Ammon's horn (tissue), 1 donor: ENCODE results near the gene PRKAR1B.
"Not testable (repeated sequence)": the region's sequence is repeated elsewhere in the genome, so short reads cannot be mapped to it uniquely, and the experiment has no call there.

Experiments
- DNase-seq: peaks from one replicate; pipeline ENCODE4 v3.0.0-alpha.2; 2016; ENCODE audit warnings: low spot score

Gene PRKAR1B

GRCh38 chr7:553636-554111 is 173.4 kb downstream of the PRKAR1B start:
- no peak for DNase-seq

GRCh38 chr7:552868-553635 is 174.0 kb downstream of the PRKAR1B start:
- no peak for DNase-seq

- not testable (repeated sequence) for DNase-seq
These were observed 174.8 kb downstream of the PRKAR1B start for GRCh38 chr7:552151-552867.

DNA sequence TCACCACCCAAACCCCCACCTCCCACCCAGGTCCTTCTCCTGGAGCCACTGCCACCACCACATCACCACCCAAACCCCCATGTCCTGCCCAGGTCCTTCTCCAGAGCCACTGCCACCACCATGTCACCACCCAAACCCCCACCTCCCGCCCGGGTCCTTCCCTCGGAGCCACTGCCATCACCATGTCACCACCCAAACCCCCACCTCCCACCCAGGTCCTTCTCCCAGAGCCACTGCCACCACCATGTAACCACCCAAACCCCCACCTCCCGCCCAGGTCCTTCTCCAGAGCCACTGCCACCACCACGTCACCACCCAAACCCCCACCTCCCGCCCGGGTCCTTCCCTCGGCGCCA is 175.5 kb downstream of the PRKAR1B start:
- DNase-seq = not testable (repeated sequence)

DNA sequence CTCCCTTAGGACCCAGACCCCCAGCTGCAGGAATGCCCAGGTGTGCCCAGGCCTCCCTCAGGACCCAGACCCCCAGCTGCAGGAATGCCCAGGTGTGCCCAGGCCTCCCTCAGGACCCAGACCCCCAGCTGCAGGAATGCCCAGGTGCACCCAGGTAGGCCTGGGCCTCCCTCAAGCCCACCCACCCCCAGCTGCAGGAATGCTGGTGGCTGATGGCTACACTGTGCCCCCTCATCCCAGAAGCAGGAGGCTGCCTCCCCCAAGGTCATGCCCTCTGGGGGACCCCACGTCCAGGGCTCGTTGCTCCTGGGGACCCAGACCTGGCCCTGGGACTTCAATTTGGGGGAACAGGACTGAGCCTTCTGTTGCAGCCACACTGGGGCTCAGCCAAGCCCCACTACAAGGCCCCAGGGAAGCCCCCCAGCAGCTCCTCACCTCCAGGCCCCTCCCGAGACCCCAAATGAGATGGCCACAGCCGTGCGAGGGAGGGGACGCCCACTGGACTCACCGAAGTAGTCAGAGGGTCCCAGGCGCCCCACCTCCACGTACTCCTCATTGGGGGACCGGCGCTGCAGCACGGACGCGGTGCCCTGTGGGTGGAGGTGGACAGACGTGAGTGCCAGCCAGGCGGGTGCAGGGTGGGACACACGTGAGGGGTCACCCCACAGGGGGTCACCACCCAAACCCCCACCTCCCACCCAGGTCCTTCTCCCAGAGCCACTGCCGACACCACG is 176.0 kb downstream of the PRKAR1B start:
- no peak for DNase-seq

DNA sequence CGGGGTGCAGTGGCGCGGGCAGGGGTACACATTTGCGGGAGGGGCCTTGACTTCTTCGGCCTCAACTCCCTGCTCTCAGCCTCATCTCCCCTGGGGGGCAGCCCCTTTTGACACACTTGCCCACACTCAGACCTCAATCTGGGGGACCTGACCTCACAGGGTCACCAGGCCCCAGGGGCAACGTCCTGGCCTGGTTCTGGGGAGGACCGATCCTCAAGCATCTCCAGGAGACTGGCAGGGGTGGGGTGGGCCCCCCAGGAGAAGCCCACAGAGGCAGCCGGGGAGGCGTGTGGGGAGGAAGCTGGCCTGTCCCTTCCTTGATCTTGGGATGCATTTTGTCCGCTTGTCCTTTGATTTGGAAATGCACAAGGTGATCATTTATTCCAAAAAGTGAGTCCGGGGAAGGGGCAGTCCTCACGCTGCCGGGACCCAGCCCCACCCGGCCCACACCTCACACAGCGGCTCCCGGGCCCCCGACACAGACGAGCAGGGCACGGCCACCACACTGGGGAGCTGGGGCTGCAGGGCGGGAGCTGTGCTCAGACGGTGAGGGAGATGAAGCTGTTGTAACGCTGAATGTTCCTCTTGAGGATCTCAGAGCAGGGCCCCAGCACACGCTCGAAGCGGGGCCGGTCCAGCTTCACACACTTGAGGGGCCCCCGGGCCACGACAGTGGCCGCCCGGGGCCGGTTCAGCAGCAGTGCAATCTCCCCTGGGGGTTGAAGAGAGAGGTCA is 177.0 kb downstream of the PRKAR1B start:
- DNase-seq = no peak

DNA sequence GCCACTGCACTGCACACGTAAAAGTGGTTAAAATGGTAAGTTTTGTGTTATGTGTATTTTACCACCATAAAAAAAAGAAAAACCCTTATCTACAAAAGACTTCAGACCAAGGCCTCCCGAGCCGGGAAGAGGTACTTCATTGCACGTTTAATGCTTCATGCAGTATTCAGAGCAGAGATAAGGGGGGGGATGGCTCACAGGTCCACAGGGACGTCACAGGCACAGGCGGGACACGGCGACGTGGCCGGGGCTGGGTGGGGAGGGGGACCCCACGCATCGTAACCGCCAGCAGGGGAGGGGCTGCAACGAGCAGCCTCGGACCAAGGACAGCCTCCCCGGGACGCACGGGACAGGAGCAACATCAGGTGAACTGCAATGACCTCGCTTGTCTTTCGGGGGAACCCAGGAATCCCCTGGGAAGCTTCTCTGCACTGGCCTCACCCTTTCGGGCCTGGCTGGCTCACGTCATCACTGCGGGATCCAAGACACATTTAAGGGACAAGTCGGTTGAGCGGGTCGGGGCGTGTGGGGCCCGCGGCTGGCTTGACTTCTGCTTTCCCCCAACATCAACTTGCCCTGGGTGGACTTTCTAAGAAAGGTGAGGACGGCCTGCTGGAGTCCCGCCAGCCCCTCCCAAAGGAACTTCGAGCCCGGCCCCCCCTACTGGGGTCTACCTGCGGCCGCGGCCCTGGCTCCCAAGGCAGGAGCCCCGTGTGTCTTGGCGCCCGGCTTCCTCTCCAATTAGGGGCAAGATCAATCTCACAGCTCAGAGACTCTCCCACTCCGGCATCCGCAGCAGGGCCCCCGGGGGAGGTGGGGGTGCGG is 177.8 kb downstream of the PRKAR1B start:
- no peak for DNase-seq

- no peak for DNase-seq
These were observed 178.7 kb downstream of the PRKAR1B start for GRCh38 chr7:548401-548800.

DNA sequence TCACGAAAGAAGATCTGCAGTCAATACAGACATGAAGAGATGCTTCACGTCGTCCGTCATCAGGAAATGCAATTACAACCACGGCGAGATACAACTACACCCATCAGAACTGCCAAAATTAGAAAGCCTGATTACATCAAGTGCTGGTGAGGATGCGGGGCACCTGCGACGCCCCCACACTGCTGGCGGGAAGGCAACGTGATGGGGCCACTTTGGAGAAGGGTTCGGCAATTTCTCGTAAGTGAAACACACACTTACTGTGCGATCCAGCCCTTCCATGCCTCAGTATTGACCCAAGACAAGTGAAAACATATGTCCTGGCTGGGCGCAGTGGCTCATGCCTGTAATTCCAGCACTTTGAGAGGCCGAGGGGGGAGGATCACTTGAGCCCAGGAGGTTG is 181.6 kb downstream of the PRKAR1B start:
- DNase-seq = no peak

DNA sequence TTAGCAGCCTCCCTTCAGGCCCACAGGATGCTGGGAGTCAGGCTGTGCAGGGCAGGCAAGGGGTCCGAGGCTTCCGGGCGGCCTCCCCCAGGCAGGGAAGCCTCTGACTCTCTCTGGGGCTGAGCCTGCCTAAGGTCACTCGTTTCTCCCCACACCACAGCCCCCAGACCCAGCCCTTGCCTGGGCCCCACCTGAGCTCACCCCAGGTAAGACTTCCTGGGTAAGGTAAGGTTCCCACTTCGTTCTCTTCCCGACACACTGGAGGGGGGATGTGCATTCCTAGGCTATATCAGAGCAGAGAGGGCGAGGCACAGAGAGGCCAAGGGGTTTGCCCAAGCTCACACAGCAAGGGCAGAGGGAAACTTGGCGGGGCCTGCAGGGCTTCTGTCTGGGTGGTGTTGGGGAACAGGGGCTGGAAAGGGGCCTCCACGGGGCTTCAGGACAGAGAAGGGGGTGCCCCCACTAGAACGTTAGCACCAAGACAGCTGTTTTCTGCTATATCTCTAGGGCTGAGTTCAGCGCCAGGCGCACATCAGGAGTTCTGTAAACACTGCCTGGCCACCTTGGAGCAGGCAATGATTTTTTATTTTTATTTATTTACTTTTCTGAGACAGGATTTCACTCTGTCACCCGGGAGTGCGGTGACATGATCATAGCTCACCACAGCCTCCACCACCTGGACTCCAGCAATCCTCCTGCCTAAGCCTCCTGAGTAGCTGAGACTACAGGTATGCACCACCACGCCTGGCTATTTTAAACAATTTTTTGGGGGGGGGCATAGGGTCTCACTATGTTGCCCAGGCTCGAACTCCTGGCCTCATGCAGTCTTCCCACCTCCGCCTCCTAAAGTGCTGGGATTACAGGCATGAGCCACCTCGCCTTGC is 182.5 kb downstream of the PRKAR1B start:
- no peak for DNase-seq

DNA sequence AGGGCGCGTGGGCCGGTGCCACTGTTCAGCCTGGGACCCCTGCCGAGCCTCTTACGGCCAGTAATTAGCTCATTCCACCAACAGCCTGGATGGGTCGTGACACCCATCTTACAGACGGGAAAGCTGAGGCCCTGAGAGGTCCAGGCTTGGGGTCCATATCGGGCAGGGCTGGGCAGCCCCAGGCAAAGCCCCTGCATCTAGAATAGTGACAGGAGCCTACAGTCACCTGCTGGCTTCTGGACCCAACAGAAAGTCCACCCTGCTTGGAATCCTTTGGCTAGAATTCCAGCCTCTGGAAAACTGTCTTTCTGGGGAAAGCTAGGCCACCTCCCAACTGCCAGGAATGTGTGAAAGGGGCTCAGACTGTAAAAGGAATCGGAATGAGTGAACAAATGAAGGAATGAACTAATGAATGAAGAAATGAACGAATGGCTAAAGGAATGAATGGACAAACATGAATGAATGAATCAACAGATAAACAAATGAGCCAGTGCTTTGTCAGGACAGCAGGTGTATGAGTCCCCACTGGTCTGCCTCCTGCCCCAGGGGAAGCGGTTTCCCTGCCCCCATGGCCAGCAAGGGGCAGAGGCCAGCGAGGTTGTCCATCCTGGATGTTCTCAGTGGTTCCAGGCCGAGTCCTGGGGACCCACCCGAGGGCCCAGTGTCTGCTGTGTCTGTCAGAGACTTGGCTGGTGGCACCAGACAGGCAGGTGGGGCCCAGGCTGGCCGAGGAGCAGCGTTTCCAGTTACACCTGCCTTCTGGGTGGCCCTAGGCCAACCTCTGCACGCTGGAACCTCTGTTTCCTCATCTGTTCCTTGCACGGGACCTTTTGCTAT is 183.4 kb downstream of the PRKAR1B start:
- DNase-seq = no peak

DNA sequence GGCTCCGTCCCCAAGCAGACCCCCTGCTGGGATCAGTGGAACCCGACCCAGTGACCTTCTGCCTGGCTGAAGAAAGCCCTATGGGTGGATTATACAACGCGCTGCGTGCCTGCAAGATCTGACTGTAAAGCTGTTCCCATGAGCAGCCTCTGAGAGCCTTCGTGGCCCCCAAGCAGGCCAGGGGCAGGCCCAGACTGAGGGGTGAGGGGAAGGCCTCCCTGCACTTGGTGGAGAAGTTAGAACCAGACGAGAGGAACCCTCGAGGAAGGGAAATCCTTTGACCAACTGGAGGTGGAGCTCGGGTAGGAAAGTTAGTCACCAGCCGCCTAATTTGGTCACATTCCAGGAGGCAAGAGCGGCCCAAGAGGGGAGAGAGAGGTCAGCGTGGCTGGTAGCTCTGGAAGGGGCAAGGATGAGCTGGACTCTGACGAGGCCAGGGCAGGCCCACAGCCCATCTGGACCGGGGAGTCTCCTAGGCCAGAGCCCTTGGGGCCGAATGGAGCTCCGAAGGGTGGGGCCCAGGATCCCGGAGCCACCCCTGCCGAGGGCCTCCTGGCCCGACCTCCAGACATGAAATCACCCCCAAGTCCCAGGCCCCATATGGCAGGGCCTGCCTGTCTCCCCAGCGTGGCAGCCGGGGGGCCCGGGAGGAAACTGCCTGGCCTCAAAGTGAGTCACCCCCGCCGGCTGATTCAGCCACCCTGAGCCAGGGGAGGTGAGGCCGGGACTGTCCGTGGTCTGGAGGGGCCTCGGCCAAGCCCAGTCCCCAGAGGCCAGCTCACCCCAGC is 184.2 kb downstream of the PRKAR1B start:
- no peak for DNase-seq

DNA sequence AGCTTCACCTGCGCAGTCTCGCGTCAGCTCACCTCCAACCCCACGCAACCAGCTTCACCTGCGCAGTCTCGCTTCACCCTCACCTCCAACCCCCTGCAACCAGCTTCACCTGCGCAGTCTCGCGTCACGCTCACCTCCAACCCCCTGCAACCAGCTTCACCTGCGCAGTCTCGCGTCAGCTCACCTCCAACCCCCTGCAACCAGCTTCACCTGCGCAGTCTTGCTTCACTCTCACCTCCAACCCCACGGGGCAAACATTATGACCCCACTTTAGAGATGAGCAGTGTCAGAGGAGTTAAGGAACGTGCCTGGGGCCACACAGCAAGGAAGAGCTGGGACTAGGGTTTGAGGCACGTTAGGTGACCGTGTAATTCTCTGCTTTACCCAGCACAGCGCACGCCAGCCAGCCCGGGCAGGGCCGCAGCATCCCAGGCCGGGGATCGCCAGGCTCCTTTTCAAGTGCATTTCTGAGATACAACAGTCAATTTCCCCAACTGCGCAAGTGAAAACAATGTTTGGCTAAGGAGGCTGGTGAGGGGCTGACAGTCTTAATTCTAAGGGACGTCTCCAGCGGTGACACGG is 184.9 kb downstream of the PRKAR1B start:
- DNase-seq = no peak

DNA sequence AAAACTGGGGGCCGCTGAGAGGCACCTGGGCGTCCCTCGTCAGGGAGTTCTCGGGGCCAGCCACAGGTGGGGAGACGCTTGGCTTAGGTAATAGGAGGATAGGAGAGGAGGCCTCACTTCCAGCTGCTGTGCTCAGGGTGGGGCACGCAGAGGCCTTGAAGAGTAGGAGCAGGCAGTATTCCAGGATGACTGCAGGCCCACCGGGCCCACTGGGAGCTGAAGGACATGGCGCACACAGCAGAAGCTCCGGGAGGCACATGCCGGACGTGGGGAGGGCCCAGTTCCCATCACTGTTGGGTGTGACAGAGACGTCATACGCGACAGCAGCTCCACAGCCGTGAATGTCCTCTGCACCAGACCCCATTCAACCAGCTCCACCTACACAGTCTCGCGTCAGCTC is 185.4 kb downstream of the PRKAR1B start:
- no peak for DNase-seq

DNA sequence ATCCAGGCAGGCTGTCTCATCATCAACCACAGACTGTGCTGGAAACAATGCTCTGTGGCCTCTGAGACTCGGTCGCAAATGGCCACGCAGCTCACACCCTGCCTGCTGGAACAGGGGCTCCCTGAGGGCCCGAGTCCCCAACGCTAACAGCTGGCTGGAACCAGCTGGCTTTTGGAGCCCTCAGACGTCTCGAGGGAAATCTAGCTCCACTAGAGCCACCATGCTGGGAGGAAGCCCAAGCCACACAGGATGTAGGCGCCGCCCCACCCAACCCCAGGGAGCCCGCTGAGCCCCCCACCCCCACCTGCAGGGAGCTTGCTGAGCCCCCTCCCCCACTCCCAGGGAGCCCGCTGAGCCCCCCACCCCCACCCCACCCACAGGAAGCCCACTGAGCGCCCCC is 186.1 kb downstream of the PRKAR1B start:
- no peak for DNase-seq

DNA sequence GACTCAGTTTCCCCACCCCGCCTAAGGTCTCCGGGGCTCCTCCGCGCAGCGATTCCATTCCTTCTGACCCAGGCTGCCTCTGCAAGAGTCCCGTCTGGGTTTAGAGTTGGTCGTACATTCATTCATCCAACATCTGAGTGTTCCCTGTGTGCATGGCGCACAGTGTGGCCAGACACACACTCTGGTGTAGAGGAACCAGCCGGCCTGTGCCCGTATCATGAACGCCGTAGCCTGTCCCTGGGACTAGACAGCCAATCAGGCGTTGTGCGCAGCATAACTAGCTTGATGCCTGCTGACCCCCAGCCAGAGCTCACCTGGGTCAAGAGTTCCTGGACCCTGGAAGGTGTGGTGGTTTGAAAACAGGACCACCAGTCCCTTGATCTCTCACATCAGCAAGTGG is 186.5 kb downstream of the PRKAR1B start:
- DNase-seq = no peak

DNA sequence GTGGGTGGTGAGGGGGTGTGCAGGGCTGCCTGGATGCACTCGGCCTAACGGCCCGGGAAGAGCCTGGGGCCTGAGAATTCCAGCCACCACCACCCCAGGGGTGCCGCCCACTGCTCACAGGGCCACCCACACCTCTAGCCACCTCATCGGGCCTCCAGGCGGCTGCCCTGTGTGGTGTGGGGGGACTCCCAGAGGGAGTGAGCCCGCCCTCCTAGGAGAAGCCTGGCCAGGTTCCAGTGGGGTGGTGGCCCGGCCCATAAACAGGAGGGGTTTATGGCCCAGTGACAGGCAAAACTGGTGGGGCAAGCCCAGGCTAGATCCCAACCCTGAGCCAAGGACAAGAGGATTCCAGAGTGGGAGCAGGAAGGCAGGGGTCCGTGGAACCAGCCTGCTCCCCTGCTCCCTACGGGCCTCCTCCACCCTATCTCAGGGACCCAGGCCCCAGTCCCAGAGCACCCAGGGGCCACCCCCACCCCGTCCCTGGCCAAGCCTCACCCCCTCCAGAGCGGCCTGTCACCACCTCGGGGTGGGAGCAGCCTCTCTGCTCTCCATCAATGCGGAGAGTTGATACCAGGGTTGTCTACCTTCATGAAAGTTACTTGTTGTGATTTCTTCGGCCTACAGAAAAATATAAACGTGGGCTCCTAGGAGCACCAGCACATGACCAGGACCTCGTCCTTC is 187.2 kb downstream of the PRKAR1B start:
- DNase-seq = no peak
